Cardiac muscle cell (in vitro differentiated cells and primary cell): ENCODE data around the gene SANBR. TPM values are rescaled to one million over a fixed set of nuclear protein-coding genes. Genes with fewer than 3 reads are reported as not detected.

ENCODE experiments used
- DNase-seq, 2 donors: peaks; one replicate each; pipeline versions ENCODE4 v3.0.0 to v3.0.0-alpha.2; 2010 to 2017; ENCODE audit warnings: low read depth in 1 of 2, low spot score in 1 of 2
- H3K27ac ChIP-seq: fragments of 200-600 bp; sonication (generic); 2 replicates; pipeline ENCODE4 v1.5.1; 2016
- H3K27me3 ChIP-seq: fragments of 200-600 bp; sonication (generic); 2 replicates; pipeline ENCODE4 v1.6.0; 2016; ENCODE audit warnings: control low read depth
- H3K36me3 ChIP-seq: fragments of 200-600 bp; sonication (generic); 2 replicates; pipeline ENCODE4 v1.5.1; 2016; ENCODE audit warnings: control low read depth
- H3K4me1 ChIP-seq: fragments of 200-600 bp; sonication (generic); 2 replicates; pipeline ENCODE4 v1.8.1; 2017; ENCODE audit warnings: low read depth, mild to moderate bottlenecking, mixed run types
- H3K4me3 ChIP-seq: fragments of 200-600 bp; sonication (generic); 2 replicates; pipeline ENCODE4 v1.5.1; 2016; ENCODE audit warnings: mild to moderate bottlenecking
- H3K9me3 ChIP-seq: fragments of 200-600 bp; sonication (generic); 2 replicates; pipeline ENCODE4 v1.5.1; 2017; ENCODE audit warnings: low read depth, mild to moderate bottlenecking, control low read depth
- polyA plus RNA-seq: library from polyadenylated mRNA; unstranded; fragments of >200 nt; fragmentation: Nextera tagmentation; extraction: Ambion mirVana; gene quantifications from 2 replicates; pipeline ENCODE4 v1.2.1, GENCODE V29; 2016
- total RNA-seq: library from RNA; depleted of rRNA; stranded (reverse); fragments of >200 nt; gene quantifications from 2 replicates; pipeline ENCODE4 v1.2.3, GENCODE V29; 2016
- TF ChIP-seq, protein P1 (sequence below): IDR thresholded peaks from 2 replicates; pipeline ENCODE4 v1.5.1; 2012; ENCODE audit warnings: low read depth, mild to moderate bottlenecking, low read length

SANBR gene
- total and polyA plus RNA-seq, 2 experiments from 2014 or later, result 6.1 to 8.7 TPM

DNA sequence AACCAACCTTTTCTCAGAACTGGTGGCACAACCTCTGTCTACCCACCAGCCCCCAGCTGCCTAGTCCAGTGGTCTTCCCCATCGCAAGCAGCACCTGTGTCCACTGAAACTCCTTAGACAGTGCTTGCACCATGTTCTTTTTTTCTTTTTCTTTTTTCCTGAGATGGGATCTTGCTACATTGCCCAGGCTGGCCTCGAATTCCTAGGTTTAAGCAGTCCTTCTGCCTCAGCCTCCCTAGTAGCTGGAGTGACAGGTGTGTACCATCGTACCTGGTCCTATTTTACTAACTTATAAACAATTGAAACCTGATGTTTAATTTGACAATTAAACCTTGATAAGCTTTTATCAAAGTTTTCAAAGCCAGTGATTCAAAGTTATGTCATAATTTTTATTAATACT lies 30.8 kb downstream of the SANBR start:
- no peaks in the 10 kb centered on the region for H3K4me1 ChIP-seq
- TF ChIP-seq, protein P1, sequence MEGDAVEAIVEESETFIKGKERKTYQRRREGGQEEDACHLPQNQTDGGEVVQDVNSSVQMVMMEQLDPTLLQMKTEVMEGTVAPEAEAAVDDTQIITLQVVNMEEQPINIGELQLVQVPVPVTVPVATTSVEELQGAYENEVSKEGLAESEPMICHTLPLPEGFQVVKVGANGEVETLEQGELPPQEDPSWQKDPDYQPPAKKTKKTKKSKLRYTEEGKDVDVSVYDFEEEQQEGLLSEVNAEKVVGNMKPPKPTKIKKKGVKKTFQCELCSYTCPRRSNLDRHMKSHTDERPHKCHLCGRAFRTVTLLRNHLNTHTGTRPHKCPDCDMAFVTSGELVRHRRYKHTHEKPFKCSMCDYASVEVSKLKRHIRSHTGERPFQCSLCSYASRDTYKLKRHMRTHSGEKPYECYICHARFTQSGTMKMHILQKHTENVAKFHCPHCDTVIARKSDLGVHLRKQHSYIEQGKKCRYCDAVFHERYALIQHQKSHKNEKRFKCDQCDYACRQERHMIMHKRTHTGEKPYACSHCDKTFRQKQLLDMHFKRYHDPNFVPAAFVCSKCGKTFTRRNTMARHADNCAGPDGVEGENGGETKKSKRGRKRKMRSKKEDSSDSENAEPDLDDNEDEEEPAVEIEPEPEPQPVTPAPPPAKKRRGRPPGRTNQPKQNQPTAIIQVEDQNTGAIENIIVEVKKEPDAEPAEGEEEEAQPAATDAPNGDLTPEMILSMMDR, result no peak
- no peaks in the 10 kb centered on the region for H3K36me3 ChIP-seq
- H3K4me3 ChIP-seq, result no peak overlapping the region
- no peaks in the 10 kb centered on the region for H3K9me3 ChIP-seq
- no peak for DNase-seq
- H3K27me3 ChIP-seq, result no peaks in the 10 kb centered on the region
- H3K27ac ChIP-seq, result no peak overlapping the region

DNA sequence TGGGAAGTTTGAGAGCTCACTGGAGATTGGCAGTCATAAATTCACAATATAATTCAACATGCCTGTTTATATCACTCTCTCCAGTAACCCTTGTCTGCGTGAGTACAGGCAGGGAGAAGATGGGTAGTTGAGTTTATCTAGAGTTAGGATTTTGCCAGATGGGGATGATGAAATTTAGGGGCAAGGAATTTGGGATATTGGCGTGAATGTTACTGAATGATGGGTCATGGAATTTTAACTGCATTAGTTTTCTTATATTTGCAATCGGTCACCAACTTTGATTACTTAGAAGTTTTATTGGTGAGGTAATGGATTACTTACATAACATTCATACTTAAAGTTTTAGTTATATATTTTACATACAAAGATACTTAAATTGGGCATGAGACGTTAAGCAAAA lies 35.1 kb downstream of the SANBR start:
- H3K9me3 ChIP-seq, result no peaks in the 10 kb centered on the region
- DNase-seq, result no peak
- no peaks in the 10 kb centered on the region for H3K36me3 ChIP-seq
- H3K4me1 ChIP-seq, result no peaks in the 10 kb centered on the region
- no peak overlapping the region for H3K4me3 ChIP-seq
- no peaks in the 10 kb centered on the region for H3K27me3 ChIP-seq
- TF ChIP-seq, protein P1, result no peak
- H3K27ac ChIP-seq, result no peak overlapping the region

- Histone ChIP-seq H3K27me3 (no peaks in the 10 kb centered on the region), H3K36me3 (no peaks in the 10 kb centered on the region), H3K4me1 (no peaks in the 10 kb centered on the region), H3K4me3 (no peak overlapping the region), H3K27ac (no peak overlapping the region), H3K9me3 (no peaks in the 10 kb centered on the region)
- no peak for DNase-seq
- TF ChIP-seq, protein P1, result no peak
Measured at GRCh38 chr2:61109291-61109690, 43.6 kb downstream of the SANBR start.

DNA sequence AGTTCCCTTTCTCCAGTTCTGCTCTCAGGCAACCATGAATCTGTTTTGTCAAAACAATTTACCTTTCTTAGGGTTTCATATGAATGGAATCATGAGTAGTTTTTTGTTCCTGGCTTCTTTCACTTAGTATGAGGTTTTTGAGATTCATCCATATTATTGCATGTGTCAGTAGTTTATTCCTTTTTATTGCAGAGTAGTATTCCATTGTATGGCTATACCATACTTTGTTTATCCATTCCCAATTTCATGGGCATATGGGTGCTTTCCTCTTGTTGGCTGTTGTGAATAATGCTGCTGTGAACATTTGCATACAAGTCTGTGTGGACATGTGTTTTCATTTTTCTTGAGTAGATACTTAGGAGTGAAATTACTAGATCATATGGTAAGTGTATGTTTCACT lies 46.0 kb downstream of the SANBR start:
- TF ChIP-seq, protein P1, result no peak
- Histone ChIP-seq H3K27ac (no peak overlapping the region), H3K27me3 (no peaks in the 10 kb centered on the region), H3K4me3 (no peak overlapping the region), H3K9me3 (no peaks in the 10 kb centered on the region), H3K36me3 (no peaks in the 10 kb centered on the region), H3K4me1 (no peaks in the 10 kb centered on the region)
- no peak for DNase-seq

DNA sequence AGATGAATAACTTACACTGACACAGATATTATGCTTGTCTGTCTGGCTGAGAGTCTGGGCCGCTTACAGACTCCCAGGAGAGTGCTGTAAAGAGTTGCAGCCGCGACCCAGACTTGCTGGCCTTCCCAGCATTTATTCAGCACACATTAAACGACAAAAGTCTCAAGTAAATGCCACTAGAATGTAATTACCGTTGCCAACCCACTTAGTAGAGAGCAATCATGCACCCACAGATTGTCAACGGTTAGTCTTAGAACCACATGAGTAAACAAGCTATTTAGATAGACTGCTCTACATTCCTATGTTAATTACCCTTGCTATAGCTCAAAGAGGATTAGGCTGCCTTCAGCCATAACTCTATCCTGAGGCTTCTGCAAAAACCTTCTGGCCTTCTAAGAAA lies 48.5 kb downstream of the SANBR start:
- Histone ChIP-seq H3K9me3 (no peaks in the 10 kb centered on the region), H3K4me3 (no peak overlapping the region), H3K27me3 (no peaks in the 10 kb centered on the region), H3K36me3 (peaks cover 14% of the 10 kb centered on the region), H3K27ac (no peak overlapping the region), H3K4me1 (no peaks in the 10 kb centered on the region)
- TF ChIP-seq, protein P1, result no peak
- DNase-seq, result no peak

Other genes starting within 250 kb of the SANBR start
- 5.0 and 11.5 TPM in 2 replicates for gene REL, start 184.3 kb upstream of the SANBR start, total RNA-seq
- 7.6 and 12.3 TPM in 2 replicates for gene REL, start 184.3 kb upstream of the SANBR start, polyA plus RNA-seq
- 29.7 and 35.5 TPM in 2 replicates for gene PEX13, start 48.2 kb upstream of the SANBR start, total RNA-seq
- 26.7 and 37.3 TPM in 2 replicates for gene PEX13, start 48.2 kb upstream of the SANBR start, polyA plus RNA-seq
- 5.0 and 8.9 TPM in 2 replicates for gene PUS10, start 47.6 kb upstream of the SANBR start, total RNA-seq
- 3.0 and 5.2 TPM in 2 replicates for gene PUS10, start 47.6 kb upstream of the SANBR start, polyA plus RNA-seq
- gene C2orf74, start 96.3 kb downstream of the SANBR start, total RNA-seq, result 17.1 and 17.5 TPM in 2 replicates
- 43.0 and 45.8 TPM in 2 replicates for gene C2orf74, start 96.3 kb downstream of the SANBR start, polyA plus RNA-seq